NCI-H2171 (cell line): ENCODE results near the gene CTBP1.
"Not testable (repeated sequence)": the region's sequence is repeated elsewhere in the genome, so short reads cannot be mapped to it uniquely, and the experiment has no call there.

Experiments
- DNase-seq: peaks from one replicate; lab custom pipeline; 2025; lab: John Stamatoyannopoulos, UW

CTBP1 gene

GRCh38 chr4:1237981-1238675 lies 10.8 kb downstream of the CTBP1 start:
- DNase-seq, result no peak

DNA sequence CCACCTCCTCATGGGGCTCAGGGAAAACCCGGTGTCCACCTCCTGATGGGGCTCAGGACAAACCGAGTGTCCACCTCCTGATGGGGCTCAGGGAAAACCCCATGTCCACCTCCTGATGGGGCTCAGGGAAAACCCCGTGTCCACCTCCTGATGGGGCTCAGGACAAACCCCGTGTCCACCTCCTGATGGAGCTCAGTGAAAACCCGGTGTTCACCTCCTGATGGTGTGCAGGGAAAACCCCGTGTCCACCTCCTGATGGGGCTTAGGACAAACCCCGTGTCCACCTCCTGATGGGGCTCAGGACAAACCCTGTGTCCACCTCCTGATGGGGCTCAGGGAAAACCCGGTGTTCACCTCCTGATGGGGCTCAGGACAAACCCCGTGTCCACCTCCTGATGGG lies 11.7 kb downstream of the CTBP1 start:
- not testable (repeated sequence) for DNase-seq

GRCh38 chr4:1236836-1237235 lies 12.1 kb downstream of the CTBP1 start:
- DNase-seq, result not testable (repeated sequence)

DNA sequence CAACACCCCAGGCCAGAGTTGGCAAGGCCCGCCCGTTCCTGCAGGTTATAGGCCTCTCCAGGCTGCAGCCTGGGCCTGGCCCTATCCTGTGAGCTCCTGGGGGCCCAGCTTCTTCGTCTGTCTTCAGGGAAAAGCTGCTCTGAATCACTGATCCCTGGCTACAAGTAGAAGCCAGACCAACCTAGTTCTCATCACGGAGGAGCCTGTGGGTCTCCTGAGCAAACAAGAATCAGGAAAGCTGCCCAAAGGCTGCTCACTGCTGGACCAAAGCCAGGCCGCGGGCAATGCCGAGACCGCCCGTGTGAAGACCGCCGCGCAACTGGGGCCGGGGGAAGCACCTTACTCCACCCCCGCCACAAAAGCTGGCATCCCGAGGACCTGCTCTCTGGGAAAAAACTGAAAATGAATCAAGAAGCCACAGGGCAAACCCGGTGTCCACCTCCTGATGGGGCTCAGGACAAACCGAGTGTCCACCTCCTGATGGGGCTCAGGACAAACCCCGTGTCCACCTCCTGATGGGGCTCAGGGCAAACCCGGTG lies 12.8 kb downstream of the CTBP1 start:
- DNase-seq, result no peak

- DNase-seq, result no peak
Observed at GRCh38 chr4:1235381-1236102, 13.4 kb downstream of the CTBP1 start.

DNA sequence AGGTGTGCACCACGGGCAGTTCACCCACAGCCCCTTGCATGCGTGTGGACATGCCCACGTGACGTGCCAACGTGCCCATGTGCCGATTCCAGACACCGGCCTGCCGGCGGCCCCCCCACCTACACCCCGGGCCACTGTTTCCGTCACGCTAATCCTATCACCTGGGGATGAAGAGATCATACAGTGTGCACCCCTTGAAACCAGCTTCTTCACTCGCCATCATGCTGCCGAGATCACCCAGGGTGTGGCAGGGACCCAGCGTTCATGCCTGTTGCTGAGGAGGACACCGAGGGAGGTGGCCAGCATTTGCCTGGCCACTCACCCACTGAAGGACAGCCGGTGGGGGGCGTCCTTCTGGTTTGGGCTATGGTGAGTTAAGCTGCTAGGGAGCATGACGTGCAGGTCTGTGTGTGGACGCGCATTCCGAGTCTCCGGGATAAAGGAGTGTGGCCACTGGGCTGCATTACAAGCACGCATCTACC lies 14.1 kb downstream of the CTBP1 start:
- no peak for DNase-seq

DNA sequence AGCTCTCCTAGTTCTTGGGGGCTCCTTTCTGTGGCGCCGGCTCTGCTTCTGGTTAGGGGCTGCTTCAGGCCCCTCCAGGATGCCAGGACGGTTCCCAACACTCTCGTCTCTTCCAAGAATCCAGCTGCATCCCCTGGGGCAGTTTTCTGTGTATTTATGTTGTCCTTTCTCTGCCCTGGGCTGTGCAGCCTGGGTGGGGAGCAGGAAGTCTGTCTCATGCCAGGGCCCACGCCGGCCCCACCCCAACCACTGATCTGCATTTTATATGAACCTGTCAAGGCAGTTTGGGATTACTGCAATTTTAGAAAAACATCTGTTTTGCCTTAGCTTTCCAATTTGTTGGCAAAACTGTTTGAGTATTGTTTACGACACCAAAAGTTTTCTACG lies 14.6 kb downstream of the CTBP1 start:
- DNase-seq, result no peak

DNA sequence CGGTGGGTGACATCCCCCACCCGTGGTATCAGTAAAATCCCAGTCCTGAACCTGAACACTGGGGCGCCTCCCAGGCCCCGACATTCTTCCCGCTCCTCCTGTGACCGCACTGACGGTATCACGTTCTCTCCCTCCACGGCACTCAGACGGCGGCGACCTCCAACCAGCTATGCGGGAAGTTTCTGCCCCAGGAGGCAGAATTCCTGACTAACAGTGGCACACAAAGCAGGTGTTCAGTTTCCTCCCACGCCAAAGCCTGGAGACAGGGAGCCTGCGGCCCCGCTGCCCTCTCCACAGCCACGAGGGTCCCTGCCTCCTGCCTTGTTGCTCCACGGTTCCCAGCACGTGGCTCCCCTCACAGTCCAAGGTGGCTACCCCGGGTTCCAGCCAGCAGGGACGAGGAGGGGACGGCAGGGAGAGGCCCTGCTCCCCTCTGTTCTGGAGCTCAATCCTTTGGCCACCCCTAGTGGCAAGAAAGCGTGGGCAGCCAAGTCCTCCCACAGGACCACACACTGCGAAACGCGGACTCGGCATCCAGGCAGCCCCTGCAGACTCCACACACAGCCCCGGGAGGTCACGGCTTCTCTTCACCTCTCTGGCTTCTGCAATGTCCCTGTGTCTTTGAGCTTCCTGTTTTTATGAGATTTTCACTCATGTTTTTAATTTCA lies 15.2 kb downstream of the CTBP1 start:
- no peak for DNase-seq

GRCh38 chr4:1232661-1233621 lies 16.0 kb downstream of the CTBP1 start:
- DNase-seq, result no peak

GRCh38 chr4:1231637-1232360 lies 17.1 kb downstream of the CTBP1 start:
- no peak for DNase-seq

GRCh38 chr4:1230971-1231636 lies 17.8 kb downstream of the CTBP1 start:
- no peak for DNase-seq

DNA sequence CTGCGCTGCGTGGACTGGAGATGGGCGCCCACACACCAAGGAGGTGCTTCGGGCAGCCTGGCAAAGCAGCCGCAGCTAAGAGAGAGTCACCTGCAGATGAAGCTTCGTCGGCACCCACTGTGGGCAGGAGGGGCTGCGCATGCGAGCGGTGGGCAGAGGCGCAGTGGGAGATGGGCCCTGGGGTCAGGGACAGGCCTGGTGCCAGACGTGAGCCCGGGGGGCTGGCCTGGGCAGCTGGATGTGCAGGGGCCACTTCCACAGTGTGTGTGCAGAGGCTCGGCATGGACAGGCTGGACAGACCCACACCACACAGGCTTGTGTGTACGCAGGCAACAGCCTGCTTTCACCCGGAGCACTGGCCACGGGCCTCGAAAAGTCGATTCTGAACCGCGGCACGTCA lies 18.6 kb downstream of the CTBP1 start:
- no peak for DNase-seq

DNA sequence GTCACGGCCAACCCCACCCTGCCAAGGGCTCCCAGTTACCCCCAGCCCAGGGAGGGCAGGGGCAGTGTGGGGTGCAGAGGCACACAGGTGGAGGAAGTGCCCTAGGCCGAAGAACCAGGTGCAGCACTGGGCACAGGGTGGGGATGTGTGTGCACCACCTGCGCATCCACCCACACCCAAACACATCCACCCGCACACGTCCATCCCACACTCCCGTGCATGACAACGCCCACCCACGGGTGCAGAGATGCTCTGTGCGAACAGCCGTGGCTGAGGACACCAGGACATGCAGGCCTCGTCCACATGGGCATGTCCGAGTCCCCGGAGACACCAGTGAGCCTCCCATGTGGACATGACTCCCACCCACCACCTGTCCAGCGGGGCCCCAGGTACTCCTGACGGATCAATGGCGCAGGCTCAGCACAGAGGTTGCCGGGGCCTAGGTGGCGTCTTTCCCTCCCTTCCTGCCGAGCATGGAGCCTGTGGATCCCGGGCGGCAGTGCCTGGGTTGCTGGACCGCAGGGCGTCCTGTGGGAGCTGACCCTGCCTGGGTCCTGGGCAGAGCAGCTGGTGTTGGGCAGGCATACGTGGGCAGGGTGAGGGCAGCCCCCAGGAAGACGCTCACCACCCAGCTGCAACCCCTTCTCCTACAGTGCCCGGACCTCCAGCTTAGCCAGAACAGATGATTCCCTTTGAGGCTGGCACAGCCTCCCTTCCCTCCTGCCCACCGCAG lies 19.6 kb downstream of the CTBP1 start:
- DNase-seq, result no peak

- DNase-seq, result no peak
Observed at GRCh38 chr4:1227816-1228215, 21.1 kb downstream of the CTBP1 start.

GRCh38 chr4:1226598-1226997 lies 22.3 kb downstream of the CTBP1 start:
- no peak for DNase-seq

GRCh38 chr4:1226144-1226481 lies 22.8 kb downstream of the CTBP1 start:
- no peak for DNase-seq

GRCh38 chr4:1225272-1226143 lies 23.4 kb downstream of the CTBP1 start:
- no peak for DNase-seq

DNA sequence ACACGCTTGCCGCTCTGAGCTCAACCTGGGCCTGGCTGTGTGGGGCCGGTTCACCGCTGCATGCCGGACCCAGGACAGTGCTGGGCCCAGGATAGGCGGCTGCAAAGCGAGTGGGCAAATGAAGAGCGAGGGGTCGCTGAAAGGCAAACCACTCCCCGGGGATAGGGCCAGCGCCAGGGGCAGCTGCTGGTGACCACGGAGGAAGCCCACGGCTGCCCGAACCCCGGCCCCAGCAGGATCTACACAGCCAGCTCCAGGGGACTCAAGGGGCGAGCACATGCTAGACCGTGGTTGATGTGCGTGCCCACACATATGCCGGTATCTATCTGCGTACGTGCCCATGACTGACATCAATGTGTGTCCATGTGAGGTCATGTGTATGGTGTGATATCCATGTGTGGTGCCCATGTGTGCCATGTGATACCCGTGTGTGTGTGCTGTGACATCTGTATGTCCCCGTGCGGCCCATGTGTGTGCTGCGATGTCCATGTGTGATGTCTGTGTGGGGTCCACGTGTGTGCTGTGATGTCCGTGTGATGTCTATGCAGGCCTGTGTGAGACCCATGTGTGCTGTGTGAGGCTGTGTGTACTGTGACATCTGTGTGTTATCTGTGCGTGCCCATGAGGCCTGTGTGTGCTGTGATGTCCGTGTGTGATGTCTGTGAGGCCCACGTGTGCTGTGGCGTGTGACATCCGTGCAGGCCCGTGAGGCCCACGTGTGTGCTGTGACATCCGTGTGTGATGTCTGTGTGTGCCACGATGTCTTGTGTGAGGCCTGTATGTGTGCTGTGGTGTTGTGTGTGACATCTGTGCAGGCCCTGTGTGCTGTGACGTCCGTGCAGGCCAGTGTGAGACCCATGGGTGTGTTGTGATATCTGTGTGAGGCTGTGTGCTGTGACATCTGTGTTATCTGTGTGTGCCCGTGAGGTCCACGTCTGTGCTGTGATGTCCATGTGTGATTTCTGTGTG lies 24.8 kb downstream of the CTBP1 start:
- no peak for DNase-seq
